ENCODE measurements around the gene MKRN3.

Gene MKRN3

GRCh38 chr15:23606226-23606625 lies 40.8 kb downstream of the MKRN3 start:
- H3K4me3 Mint-ChIP-seq = no peak overlapping the region
- DNase-seq = no peak
- H3K27ac Mint-ChIP-seq = no peak overlapping the region
- H3K4me1 Mint-ChIP-seq = no peaks in the 10 kb centered on the region
- CTCF ChIA-PET = no interaction called here
- H3K36me3 Mint-ChIP-seq = no peaks in the 10 kb centered on the region
- peaks cover 8% of the 10 kb centered on the region for H3K9me3 Mint-ChIP-seq
- H3K27me3 Mint-ChIP-seq = no peaks in the 10 kb centered on the region

GRCh38 chr15:23616536-23616935 lies 51.1 kb downstream of the MKRN3 start:
- Mint-ChIP-seq H3K4me1 (no peaks in the 10 kb centered on the region), H3K27me3 (no peaks in the 10 kb centered on the region), H3K9me3 (peaks cover 13% of the 10 kb centered on the region), H3K36me3 (no peaks in the 10 kb centered on the region), H3K27ac (no peak overlapping the region), H3K4me3 (no peak overlapping the region)
- DNase-seq = no peak
- CTCF ChIA-PET = no interaction called here

Data from activated naive CD4-positive, alpha-beta T cell treated with anti-CD3 and anti-CD28 coated beads, Interleukin-2, amount 10 ng/mL, durations not matched to agents 7 days and 5 days (primary cell).